K562 (cell line): ENCODE data around the gene CXCR6.

Experiments used
- CC2D1A ChIP-seq: fragments of 450-650 bp; IDR thresholded peaks from 2 replicates; pipeline ENCODE4 v1.6.1; 2017; ENCODE audit warnings: mild to moderate bottlenecking
- CHD2 ChIP-seq: IDR thresholded peaks from 2 replicates; pipeline ENCODE4 v1.6.1; 2011; ENCODE audit warnings: low read depth, low read length
- LEF1 ChIP-seq: fragments of 450-650 bp; IDR thresholded peaks from 2 replicates; pipeline ENCODE4 v1.6.1; 2016; ENCODE audit warnings: mild to moderate bottlenecking
- SMC3 ChIP-seq: conservative IDR thresholded peaks from 2 replicates; pipeline ENCODE4 v1.6.1; 2011; ENCODE audit warnings: low read depth, low read length, improper control_type of control experiment; ENCODE audit not compliant: insufficient read depth
- SREBF1 ChIP-seq: fragments of 150-350 bp; IDR thresholded peaks from 2 replicates; pipeline ENCODE4 v1.6.1; 2014; ENCODE audit warnings: antibody characterized with exemption, low read depth, low read length, borderline replicate concordance
- YY1 ChIP-seq, 3 experiments: IDR thresholded peaks; 2 replicates each; pipeline ENCODE4 v1.6.1; 2011; ENCODE audit warnings: low read length in 2 of 3, mild to moderate bottlenecking in 2 of 3, moderate library complexity in 2 of 3, borderline replicate concordance in 1 of 3, control low read depth in 1 of 3, low read depth in 1 of 3; ENCODE audit not compliant: insufficient read depth in 3 of 3, insufficient replicate concordance in 2 of 3, control insufficient read depth in 1 of 3, insufficient read length in 1 of 3; ENCODE audit errors: extremely low read depth in 1 of 3
- ZNF124 ChIP-seq: sonication (generic); formaldehyde crosslinking; IDR thresholded peaks from 2 replicates; pipeline ENCODE4 v1.8.1; 2022; ENCODE audit warnings: missing genetic modification reagents
- ZNF212 ChIP-seq: fragments of 450-650 bp; formaldehyde crosslinking; IDR thresholded peaks from 2 replicates; pipeline ENCODE4 v1.4.0; 2020; ENCODE audit warnings: mild to moderate bottlenecking
- TF ChIP-seq, protein P1 (sequence below): sonication (generic); formaldehyde crosslinking; IDR thresholded peaks from 2 replicates; pipeline ENCODE4 v1.9.0; 2022; ENCODE audit warnings: mild to moderate bottlenecking, missing genetic modification reagents
- TF ChIP-seq, protein P2 (sequence below): fragments of 250-450 bp; sonication (Bioruptor Pico); IDR thresholded peaks from 2 replicates; pipeline ENCODE4 v1.5.0; 2020; ENCODE audit warnings: mild to moderate bottlenecking, borderline replicate concordance

DNA sequence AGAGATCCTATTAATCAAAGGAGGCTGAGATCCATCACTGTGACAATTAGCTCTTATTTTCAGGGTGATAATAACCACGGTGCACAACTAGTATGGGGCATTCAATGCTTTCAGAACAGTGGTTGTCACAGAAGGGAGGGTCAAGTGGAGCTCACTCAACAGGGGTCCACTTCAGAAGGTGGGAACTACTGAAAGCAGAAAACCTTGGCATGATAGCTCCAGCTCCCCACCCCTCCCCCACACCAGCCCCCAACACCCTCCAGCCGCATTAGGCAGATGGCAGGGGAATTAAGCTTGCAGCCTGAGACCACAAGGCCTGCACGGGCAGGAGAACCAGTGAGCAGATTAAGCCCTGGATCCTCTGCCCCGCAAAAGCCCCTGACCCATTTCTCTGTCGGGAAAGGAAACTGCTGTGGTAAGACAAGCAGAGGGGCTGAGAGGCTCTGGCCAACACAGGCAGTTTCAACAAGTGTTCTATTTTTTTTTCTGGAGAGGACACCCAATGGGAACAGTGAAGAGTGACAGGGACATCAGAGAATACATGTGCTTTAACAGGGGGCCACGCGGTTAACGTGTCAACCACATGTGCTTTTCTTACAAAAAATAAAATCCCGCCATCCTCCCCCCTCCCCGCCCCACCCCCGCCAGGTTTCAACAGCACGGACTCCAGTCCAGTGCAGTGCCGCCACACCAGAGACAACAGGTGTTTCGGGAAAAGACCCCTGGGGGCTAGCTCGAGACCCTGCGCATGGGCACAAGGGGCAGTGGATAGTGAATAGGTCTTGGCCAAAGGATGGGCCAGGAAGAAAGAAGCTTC lies 51.4 kb downstream of the CXCR6 start:
- TF ChIP-seq CC2D1A (no peak), YY1 (IDR thresholded peaks at IDR 0.05; ENCODE audit: borderline replicate concordance in 1 of 3, control insufficient read depth in 1 of 3, extremely low read depth in 1 of 3, insufficient read depth in 3 of 3, insufficient read length in 1 of 3, insufficient replicate concordance in 2 of 3, low read depth in 1 of 3, low read length in 2 of 3) (no peak), ZNF124 (no peak), SMC3 (no peak), CHD2 (no peak), LEF1 (no peak), SREBF1 (no peak), ZNF212 (CRISPR knock-in tag) (no peak)
- TF ChIP-seq, protein P1, sequence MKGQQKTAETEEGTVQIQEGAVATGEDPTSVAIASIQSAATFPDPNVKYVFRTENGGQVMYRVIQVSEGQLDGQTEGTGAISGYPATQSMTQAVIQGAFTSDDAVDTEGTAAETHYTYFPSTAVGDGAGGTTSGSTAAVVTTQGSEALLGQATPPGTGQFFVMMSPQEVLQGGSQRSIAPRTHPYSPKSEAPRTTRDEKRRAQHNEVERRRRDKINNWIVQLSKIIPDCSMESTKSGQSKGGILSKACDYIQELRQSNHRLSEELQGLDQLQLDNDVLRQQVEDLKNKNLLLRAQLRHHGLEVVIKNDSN (CRISPR knock-in tag), result no peak
- TF ChIP-seq, protein P2, sequence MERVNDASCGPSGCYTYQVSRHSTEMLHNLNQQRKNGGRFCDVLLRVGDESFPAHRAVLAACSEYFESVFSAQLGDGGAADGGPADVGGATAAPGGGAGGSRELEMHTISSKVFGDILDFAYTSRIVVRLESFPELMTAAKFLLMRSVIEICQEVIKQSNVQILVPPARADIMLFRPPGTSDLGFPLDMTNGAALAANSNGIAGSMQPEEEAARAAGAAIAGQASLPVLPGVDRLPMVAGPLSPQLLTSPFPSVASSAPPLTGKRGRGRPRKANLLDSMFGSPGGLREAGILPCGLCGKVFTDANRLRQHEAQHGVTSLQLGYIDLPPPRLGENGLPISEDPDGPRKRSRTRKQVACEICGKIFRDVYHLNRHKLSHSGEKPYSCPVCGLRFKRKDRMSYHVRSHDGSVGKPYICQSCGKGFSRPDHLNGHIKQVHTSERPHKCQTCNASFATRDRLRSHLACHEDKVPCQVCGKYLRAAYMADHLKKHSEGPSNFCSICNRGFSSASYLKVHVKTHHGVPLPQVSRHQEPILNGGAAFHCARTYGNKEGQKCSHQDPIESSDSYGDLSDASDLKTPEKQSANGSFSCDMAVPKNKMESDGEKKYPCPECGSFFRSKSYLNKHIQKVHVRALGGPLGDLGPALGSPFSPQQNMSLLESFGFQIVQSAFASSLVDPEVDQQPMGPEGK (CRISPR knock-in tag), result no peak
